ENCODE results near the gene GPR161.

GRCh38 chr1:168145184-168146159, 8.7 kb upstream of the GPR161 start:
- TF ChIP-seq CTCF (conservative IDR thresholded peaks at IDR 0.05), result peak; percentile 97
- no peak for TF ChIP-seq EZH2 (IDR thresholded peaks at IDR 0.05; ENCODE audit: low read depth)

All from PC-9 (cell line).